Kidney (tissue), 14 donors: ENCODE data around the gene SFI1. TPM values are rescaled to one million over a fixed set of nuclear protein-coding genes. Genes with fewer than 3 reads are reported as not detected.

ENCODE experiments used
- DNase-seq, 5 donors: peaks; one replicate each; pipeline ENCODE4 v3.0.0-alpha.2; 2013 to 2020
- FAIRE-seq: peaks from 2 replicates; lab custom pipeline; 2012; peaks lifted over from hg19 to GRCh38; lab: Jason Lieb, UNC
- H3K27ac ChIP-seq, 2 donors: one replicate each; pipeline ENCODE4 v1.7.0; 2013; ENCODE audit warnings: low read depth in 2 of 2, low read length in 2 of 2, inconsistent platforms in 1 of 2
- H3K27me3 ChIP-seq: one replicate; pipeline ENCODE4 v1.7.1; 2013; ENCODE audit warnings: low read length, inconsistent platforms; ENCODE audit not compliant: control insufficient read depth, insufficient read depth
- H3K36me3 ChIP-seq, 3 donors: one replicate each; pipeline versions ENCODE4 v1.7.0 to v1.7.1; 2013; ENCODE audit warnings: low read length in 3 of 3, control low read depth in 1 of 3, inconsistent platforms in 1 of 3; ENCODE audit not compliant: insufficient read depth in 3 of 3, control insufficient read depth in 2 of 3
- H3K4me1 ChIP-seq, 3 donors: one replicate each; pipeline versions ENCODE4 v1.7.0 to v1.7.1; 2013; ENCODE audit warnings: low read length in 3 of 3, inconsistent platforms in 1 of 3, low read depth in 1 of 3; ENCODE audit not compliant: control insufficient read depth in 2 of 3, insufficient read depth in 2 of 3
- H3K4me3 ChIP-seq, 3 donors: one replicate each; pipeline versions ENCODE4 v1.7.0 to v1.8.1; 2013; ENCODE audit warnings: low read length in 3 of 3, control low read depth in 1 of 3, inconsistent platforms in 1 of 3
- H3K9ac ChIP-seq, 3 donors: one replicate each; pipeline versions ENCODE4 v1.7.0 to v1.7.1; 2013; ENCODE audit warnings: low read length in 3 of 3, control low read depth in 1 of 3, inconsistent platforms in 1 of 3
- H3K9me3 ChIP-seq, 3 donors: one replicate each; pipeline versions ENCODE4 v1.7.0 to v1.7.1; 2013; ENCODE audit warnings: low read length in 3 of 3, control low read depth in 1 of 3, inconsistent platforms in 1 of 3; ENCODE audit not compliant: control insufficient read depth in 2 of 3, insufficient read depth in 1 of 3
- intact Hi-C: fragments of 100-400 bp; cut with DNase I; formaldehyde crosslinking; loops from one replicate; pipeline ENCODE4 v1.11.1; 2022
- polyA plus RNA-seq: library from polyadenylated mRNA; stranded (reverse); fragments of 350-450 nt; fragmentation: Illumina TruSeq; extraction: RNeasy Lipid Tissue Mini Kit (QIAGEN cat#74804); gene quantifications from one replicate; pipeline ENCODE4 v1.2.3, GENCODE V29; 2014; ENCODE audit warnings: low read depth, low replicate concordance; ENCODE audit not compliant: insufficient read depth
- total RNA-seq: library from RNA; stranded (reverse); fragmentation: NEBNext Ultra II Directional; extraction: Animal tissue kit (Norgen Biotek cat#: 25700); gene quantifications from one replicate; pipeline ENCODE4 v1.2.1, GENCODE V29; 2021
- TF ChIP-seq, protein P1 (sequence below): IDR thresholded peaks from 3 replicates; pipeline ENCODE4 v1.5.1; 2012; ENCODE audit warnings: mild to moderate bottlenecking, moderate library complexity, borderline replicate concordance; ENCODE audit not compliant: insufficient read depth; ENCODE audit errors: extremely low read depth
- donor health status: control.
- donor health status: control.
- donor health status: control.
- donor health status: control.
- donor health status: control.
- donor health status: DM: yes; HTN: yes; CAD: no.
- donor health status: Normal renal cell carcinoma (clear cell type).

SFI1 gene
- total and polyA plus RNA-seq, 2 donors from 2014 or later = 11.4 to 48.2 TPM

DNA sequence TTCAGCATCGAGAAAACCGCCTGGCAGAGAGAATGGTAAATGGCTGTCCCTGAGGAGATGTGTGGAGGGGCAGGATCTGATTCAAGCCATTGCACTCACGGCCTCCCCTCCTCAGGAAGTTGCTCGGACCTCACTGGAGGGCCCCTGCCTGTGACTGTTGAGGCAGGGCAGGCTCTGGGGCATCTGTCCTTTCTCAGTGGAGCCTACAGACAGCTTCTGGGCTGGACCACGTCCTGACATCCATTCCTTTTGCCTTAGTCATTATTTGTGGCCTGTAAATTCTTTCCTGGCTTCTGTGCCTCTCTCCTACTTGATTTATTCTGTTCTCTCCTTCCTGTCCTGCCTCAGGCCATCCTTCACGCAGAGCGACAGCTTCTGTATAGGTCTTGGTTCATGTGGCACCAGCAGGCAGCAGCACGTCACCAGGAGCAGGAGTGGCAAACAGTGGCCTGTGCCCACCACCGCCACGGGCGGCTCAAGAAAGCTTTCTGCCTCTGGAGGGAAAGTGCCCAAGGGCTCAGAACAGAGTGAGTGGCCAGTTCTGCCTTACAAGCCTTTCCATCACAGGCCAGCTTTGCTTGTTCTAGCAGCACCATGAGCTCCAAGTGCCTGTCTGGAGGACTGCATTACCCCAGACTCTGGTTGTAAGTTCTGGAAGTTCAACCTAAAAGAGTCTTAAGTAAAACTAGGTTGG, 106.1 kb downstream of the SFI1 start:
- intact Hi-C loops = no loop called here
- FAIRE-seq (no peak), DNase-seq (peak in 4 of 5 donors; percentile 30 to 75 (median 58))
- no peak overlapping the region for H3K9ac ChIP-seq
- H3K27me3 ChIP-seq = no peaks in the 10 kb centered on the region
- H3K9me3 ChIP-seq = no peaks in the 10 kb centered on the region
- no peak overlapping the region for H3K27ac ChIP-seq
- peaks cover 0 to 2% (median 0%) of the 10 kb centered on the region in 3 donors for H3K4me1 ChIP-seq
- H3K36me3 ChIP-seq = peaks cover 0 to 7% (median 0%) of the 10 kb centered on the region in 3 donors
- TF ChIP-seq, protein P1, sequence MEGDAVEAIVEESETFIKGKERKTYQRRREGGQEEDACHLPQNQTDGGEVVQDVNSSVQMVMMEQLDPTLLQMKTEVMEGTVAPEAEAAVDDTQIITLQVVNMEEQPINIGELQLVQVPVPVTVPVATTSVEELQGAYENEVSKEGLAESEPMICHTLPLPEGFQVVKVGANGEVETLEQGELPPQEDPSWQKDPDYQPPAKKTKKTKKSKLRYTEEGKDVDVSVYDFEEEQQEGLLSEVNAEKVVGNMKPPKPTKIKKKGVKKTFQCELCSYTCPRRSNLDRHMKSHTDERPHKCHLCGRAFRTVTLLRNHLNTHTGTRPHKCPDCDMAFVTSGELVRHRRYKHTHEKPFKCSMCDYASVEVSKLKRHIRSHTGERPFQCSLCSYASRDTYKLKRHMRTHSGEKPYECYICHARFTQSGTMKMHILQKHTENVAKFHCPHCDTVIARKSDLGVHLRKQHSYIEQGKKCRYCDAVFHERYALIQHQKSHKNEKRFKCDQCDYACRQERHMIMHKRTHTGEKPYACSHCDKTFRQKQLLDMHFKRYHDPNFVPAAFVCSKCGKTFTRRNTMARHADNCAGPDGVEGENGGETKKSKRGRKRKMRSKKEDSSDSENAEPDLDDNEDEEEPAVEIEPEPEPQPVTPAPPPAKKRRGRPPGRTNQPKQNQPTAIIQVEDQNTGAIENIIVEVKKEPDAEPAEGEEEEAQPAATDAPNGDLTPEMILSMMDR = no peak
- H3K4me3 ChIP-seq = no peak overlapping the region

DNA sequence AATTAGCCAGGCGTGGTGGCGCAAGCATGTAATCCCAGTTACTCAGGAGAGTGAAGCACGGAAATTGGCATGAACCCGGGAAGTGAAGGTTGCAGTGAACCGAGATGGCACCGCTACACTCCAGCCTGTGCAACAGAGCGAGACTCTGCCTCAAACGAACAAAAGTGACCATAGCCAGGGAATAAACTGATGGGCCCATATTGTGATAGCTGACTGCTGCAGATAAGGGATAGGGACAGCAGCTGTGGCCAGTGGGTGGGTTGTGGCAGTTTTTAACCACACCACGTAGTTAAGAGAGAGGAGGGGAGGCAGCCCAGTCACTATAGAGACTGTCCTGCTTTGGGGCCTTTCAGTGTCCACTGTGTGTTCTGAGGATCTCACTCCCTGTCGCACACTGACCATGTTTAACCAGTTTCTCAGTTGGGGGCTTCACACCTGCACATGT, 106.8 kb downstream of the SFI1 start:
- Histone ChIP-seq H3K4me1 (peaks cover 0 to 2% (median 0%) of the 10 kb centered on the region in 3 donors), H3K27ac (no peak overlapping the region), H3K4me3 (no peak overlapping the region), H3K9me3 (no peaks in the 10 kb centered on the region), H3K36me3 (peaks cover 0 to 7% (median 4%) of the 10 kb centered on the region in 3 donors), H3K9ac (no peak overlapping the region), H3K27me3 (no peaks in the 10 kb centered on the region)
- DNase-seq (peak in 2 of 5 donors; percentile 18 to 28), FAIRE-seq (no peak)
- intact Hi-C loops = no loop called here
- TF ChIP-seq, protein P1 = no peak

DNA sequence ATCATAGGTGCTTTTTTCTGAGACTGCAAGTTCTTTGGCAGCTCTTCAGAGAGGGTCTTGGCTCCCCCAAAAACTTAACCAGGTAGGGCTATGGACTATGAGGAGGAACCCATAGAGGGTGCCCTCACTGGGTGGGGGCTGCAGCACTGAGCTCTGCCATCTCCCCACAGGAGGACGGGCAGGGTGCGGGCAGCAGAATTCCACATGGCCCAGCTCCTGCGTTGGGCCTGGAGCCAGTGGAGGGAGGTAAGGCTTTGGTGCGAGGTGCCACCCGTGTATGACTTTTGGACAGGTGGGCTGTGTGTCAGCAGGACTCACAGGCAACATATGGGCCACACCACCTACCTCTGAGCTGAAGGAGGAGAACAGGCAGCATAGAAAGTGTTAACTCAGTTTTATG, 107.2 kb downstream of the SFI1 start:
- no peak overlapping the region for H3K27ac ChIP-seq
- no peaks in the 10 kb centered on the region for H3K27me3 ChIP-seq
- H3K4me1 ChIP-seq = peaks cover 0 to 2% (median 0%) of the 10 kb centered on the region in 3 donors
- H3K9me3 ChIP-seq = no peaks in the 10 kb centered on the region
- DNase-seq (peak in 2 of 5 donors; percentile 21 to 61), FAIRE-seq (no peak)
- peaks cover 0 to 7% (median 4%) of the 10 kb centered on the region in 3 donors for H3K36me3 ChIP-seq
- intact Hi-C loops = no loop called here
- TF ChIP-seq, protein P1 = no peak
- H3K9ac ChIP-seq = no peak overlapping the region
- H3K4me3 ChIP-seq = no peak overlapping the region
